H1 (cell line): Measurements from ENCODE around the gene F2RL2. TPM values are rescaled to one million over a fixed set of nuclear protein-coding genes. Genes with fewer than 3 reads are reported as not detected.

Experiments used
- CTCF ChIA-PET: fragments of 300-600 bp; sonication (Branson Sonifier 250); formaldehyde crosslinking; loops from one replicate; lab custom pipeline; 2021; ENCODE audit not compliant: partially characterized antibody; lab: Charles Lee
- POLR2A ChIA-PET: fragments of 300-600 bp; sonication (Branson Sonifier 250); formaldehyde crosslinking; loops from one replicate; lab custom pipeline; 2021; ENCODE audit warnings: inconsistent platforms; ENCODE audit not compliant: partially characterized antibody; lab: Charles Lee
- DNase-seq, 2 experiments: peaks; one replicate each; pipeline versions ENCODE4 v3.0.0 to v3.0.0-alpha.2; 2010 to 2022; ENCODE audit warnings: low spot score in 2 of 2, low read depth in 1 of 2, mixed read lengths in 1 of 2
- FAIRE-seq: peaks from 2 replicates; lab custom pipeline; 2011; peaks lifted over from hg19 to GRCh38; lab: Jason Lieb, UNC
- H2AFZ ChIP-seq: 2 replicates; pipeline ENCODE4 v1.8.1; 2012; ENCODE audit warnings: low read length, inconsistent platforms
- H2AK5ac ChIP-seq: 2 replicates; pipeline ENCODE4 v1.6.1; 2013; ENCODE audit warnings: low read depth, low read length
- H2BK120ac ChIP-seq: replicated peaks from 2 replicates; pipeline ENCODE3; 2013; ENCODE audit warnings: low read depth, low read length, inconsistent platforms
- H2BK12ac ChIP-seq: 2 replicates; pipeline ENCODE4 v1.6.1; 2013; ENCODE audit warnings: low read depth, low read length
- H2BK15ac ChIP-seq: 2 replicates; pipeline ENCODE4 v1.6.1; 2013; ENCODE audit warnings: low read length
- H2BK20ac ChIP-seq: 2 replicates; pipeline ENCODE4 v1.6.1; 2013; ENCODE audit warnings: low read length
- H2BK5ac ChIP-seq: 2 replicates; pipeline ENCODE4 v1.6.1; 2013; ENCODE audit warnings: low read depth, low read length
- H3K14ac ChIP-seq: 2 replicates; pipeline ENCODE4 v1.6.1; 2013; ENCODE audit warnings: inconsistent platforms; ENCODE audit not compliant: insufficient read length
- H3K18ac ChIP-seq: 2 replicates; pipeline ENCODE4 v1.6.1; 2013; ENCODE audit warnings: low read length; ENCODE audit errors: extremely low read depth
- H3K23ac ChIP-seq: 2 replicates; pipeline ENCODE4 v1.6.1; 2013; ENCODE audit warnings: inconsistent platforms; ENCODE audit not compliant: insufficient read length
- H3K23me2 ChIP-seq: 2 replicates; pipeline ENCODE4 v1.6.1; 2013; ENCODE audit warnings: low read depth, low read length
- H3K27ac ChIP-seq: 2 replicates; pipeline ENCODE4 v1.6.1; 2011; ENCODE audit warnings: low read depth, low read length, inconsistent platforms
- H3K27me3 ChIP-seq, 4 experiments: replicated peaks in 1 of 4; 1 replicate in 1 of 4; 2 replicates in 3 of 4; pipeline versions ENCODE4 v1.6.1 to v1.8.1; 2011 to 2013; ENCODE audit warnings: low read length in 3 of 4, mild to moderate bottlenecking in 3 of 4, inconsistent platforms in 2 of 4, mixed read lengths in 2 of 4, moderate library complexity in 1 of 4; ENCODE audit not compliant: control insufficient read depth in 3 of 4, insufficient read depth in 3 of 4; ENCODE audit errors: extremely low read depth in 1 of 4
- H3K36me3 ChIP-seq, 4 experiments: 2 replicates each; pipeline versions ENCODE4 v1.6.1 to v1.8.1; 2011 to 2013; ENCODE audit warnings: mild to moderate bottlenecking in 4 of 4, low read length in 3 of 4, moderate library complexity in 2 of 4, control low read depth in 1 of 4, inconsistent platforms in 1 of 4; ENCODE audit not compliant: insufficient read depth in 4 of 4, control insufficient read depth in 2 of 4
- H3K4ac ChIP-seq: replicated peaks from 2 replicates; pipeline ENCODE3; 2013; ENCODE audit warnings: low read length, low read depth, mixed read lengths, inconsistent platforms; ENCODE audit not compliant: insufficient read length
- H3K4me1 ChIP-seq, 4 experiments: replicated peaks in 1 of 4; 1 replicate in 1 of 4; 2 replicates in 3 of 4; pipeline versions ENCODE4 v1.6.1 to v1.8.1; 2011 to 2013; ENCODE audit warnings: low read length in 3 of 4, inconsistent platforms in 2 of 4, mixed read lengths in 1 of 4; ENCODE audit not compliant: insufficient read depth in 4 of 4, control insufficient read depth in 3 of 4
- H3K4me2 ChIP-seq, 2 experiments: 2 replicates each; pipeline versions ENCODE4 v1.6.1 to v1.8.1; 2011 to 2013; ENCODE audit warnings: low read depth in 2 of 2, low read length in 2 of 2, control low read depth in 1 of 2, inconsistent platforms in 1 of 2, mild to moderate bottlenecking in 1 of 2; ENCODE audit not compliant: insufficient read depth in 1 of 2
- H3K4me3 ChIP-seq, 4 experiments: fragments of 200-600, 300-600 bp in 1 of 4; sonication (generic), shearing (Covaris generic), sonication (Bioruptor Twin) in 1 of 4; 2 replicates each; pipeline versions ENCODE4 v1.5.1 to v1.8.1; 2011 to 2016; ENCODE audit warnings: low read length in 4 of 4, low read depth in 3 of 4, control low read depth in 2 of 4, inconsistent platforms in 2 of 4, mild to moderate bottlenecking in 2 of 4, mixed read lengths in 1 of 4, moderate library complexity in 1 of 4; ENCODE audit not compliant: insufficient read depth in 2 of 4; ENCODE audit errors: extremely low read depth in 1 of 4
- H3K56ac ChIP-seq: replicated peaks from 2 replicates; pipeline ENCODE3; 2013; ENCODE audit warnings: low read depth, mild to moderate bottlenecking, mixed read lengths, low read length, inconsistent platforms; ENCODE audit not compliant: insufficient read length
- H3K79me1 ChIP-seq: 2 replicates; pipeline ENCODE4 v1.6.1; 2013; ENCODE audit warnings: low read depth, low read length, control low read depth
- H3K79me2 ChIP-seq, 2 experiments: 2 replicates each; pipeline versions ENCODE4 v1.6.1 to v1.8.1; 2012 to 2013; ENCODE audit warnings: low read length in 2 of 2, mild to moderate bottlenecking in 2 of 2, inconsistent platforms in 1 of 2; ENCODE audit not compliant: insufficient read depth in 2 of 2, control insufficient read depth in 1 of 2
- H3K9ac ChIP-seq, 4 experiments: replicated peaks in 1 of 4; 1 replicate in 1 of 4; 2 replicates in 3 of 4; pipeline versions ENCODE4 v1.6.1 to v1.8.1; 2011 to 2013; ENCODE audit warnings: low read depth in 3 of 4, low read length in 3 of 4, control low read depth in 2 of 4, mild to moderate bottlenecking in 2 of 4, moderate library complexity in 2 of 4, inconsistent platforms in 1 of 4; ENCODE audit errors: extremely low read depth in 1 of 4
- H3K9me3 ChIP-seq, 2 experiments: 2 replicates each; pipeline versions ENCODE4 v1.6.1 to v1.8.1; 2012 to 2013; ENCODE audit warnings: mild to moderate bottlenecking in 2 of 2, moderate library complexity in 2 of 2, control low read depth in 1 of 2, inconsistent platforms in 1 of 2, low read depth in 1 of 2, low read length in 1 of 2, mixed read lengths in 1 of 2; ENCODE audit not compliant: insufficient read depth in 2 of 2
- H4K20me1 ChIP-seq, 2 experiments: replicated peaks in 1 of 2; 2 replicates each; pipeline versions ENCODE3 to v1.8.1; 2011 to 2013; ENCODE audit warnings: inconsistent platforms in 2 of 2, low read length in 2 of 2, mild to moderate bottlenecking in 1 of 2; ENCODE audit not compliant: insufficient read depth in 2 of 2, control insufficient read depth in 1 of 2
- H4K5ac ChIP-seq: 2 replicates; pipeline ENCODE4 v1.6.1; 2013; ENCODE audit warnings: low read length, low read depth, mixed read lengths, inconsistent platforms; ENCODE audit not compliant: insufficient read length
- H4K8ac ChIP-seq: 2 replicates; pipeline ENCODE4 v1.8.0; 2013; ENCODE audit warnings: mild to moderate bottlenecking, moderate library complexity, low read length, inconsistent platforms; ENCODE audit not compliant: insufficient read depth; ENCODE audit errors: extremely low read depth
- H4K91ac ChIP-seq: replicated peaks from 2 replicates; pipeline ENCODE3; 2013; ENCODE audit warnings: low read length, mixed read lengths, inconsistent platforms; ENCODE audit not compliant: insufficient read length
- BCL11A ChIP-seq, 2 experiments: IDR thresholded peaks; one replicate each; pipeline ENCODE4 v1.6.1; 2011; ENCODE audit warnings: low read depth in 2 of 2, low read length in 2 of 2, mild to moderate bottlenecking in 2 of 2
- CTCF ChIP-seq, 3 experiments: IDR thresholded peaks; 1 replicate in 2 of 3; 2 replicates in 1 of 3; pipeline versions ENCODE4 v1.5.1 to v1.6.1; 2011; ENCODE audit warnings: low read length in 3 of 3, mild to moderate bottlenecking in 3 of 3, inconsistent platforms in 2 of 3, low read depth in 1 of 3, moderate library complexity in 1 of 3; ENCODE audit not compliant: insufficient read depth in 1 of 3; ENCODE audit errors: control extremely low read depth in 1 of 3
- EGR1 ChIP-seq: IDR thresholded peaks from 2 replicates; pipeline ENCODE4 v1.6.1; 2011; ENCODE audit warnings: low read depth, low read length, borderline replicate concordance
- POLR2A ChIP-seq, 2 experiments: IDR thresholded peaks; 1 replicate in 1 of 2; 2 replicates in 1 of 2; pipeline ENCODE4 v1.6.1; 2011; ENCODE audit warnings: low read depth in 2 of 2, low read length in 2 of 2, mild to moderate bottlenecking in 2 of 2; ENCODE audit errors: control extremely low read depth in 1 of 2
- POU5F1 ChIP-seq: IDR thresholded peaks from 2 replicates; pipeline ENCODE4 v1.6.1; 2011; ENCODE audit warnings: low read depth, mild to moderate bottlenecking, low read length, moderate library complexity
- RAD21 ChIP-seq, 2 experiments: IDR thresholded peaks in 1 of 2; conservative IDR thresholded peaks in 1 of 2; 2 replicates each; pipeline ENCODE4 v1.6.1; 2011; ENCODE audit warnings: low read depth in 2 of 2, low read length in 2 of 2, improper control_type of control experiment in 1 of 2, inconsistent platforms in 1 of 2, mild to moderate bottlenecking in 1 of 2, moderate library complexity in 1 of 2
- SIRT6 ChIP-seq: IDR thresholded peaks from one replicate; pipeline ENCODE4 v1.7.1; 2012; ENCODE audit warnings: low read length, inconsistent platforms
- WGBS, 2 experiments: shearing (Covaris generic) in 1 of 2; methylation state at CpG; one replicate each; pipeline versions ENCODE4 v1.1.6 to v1.1.7; 2013 to 2015; ENCODE audit warnings: low lambda C conversion rate in 2 of 2, mixed read lengths in 2 of 2, inconsistent platforms in 1 of 2, low coverage in 1 of 2, missing lambda C conversion rate in 1 of 2; ENCODE audit not compliant: insufficient replicate concordance in 2 of 2, insufficient coverage in 1 of 2, insufficient read length in 1 of 2; ENCODE audit errors: extremely low coverage in 1 of 2, missing lambda C conversion rate in 1 of 2; 5-methylcytosine and 5-hydroxymethylcytosine counted together
- polyA plus RNA-seq, 7 experiments: library from polyadenylated mRNA; depleted of rRNA in 3 of 7; stranded (reverse) in 5 of 7; unstranded in 2 of 7; fragments of >200 nt in 5 of 7; fragments of 200-250 nt in 2 of 7; gene quantifications; 1 replicate in 5 of 7; 2 replicates in 1 of 7; 4 replicates in 1 of 7; pipeline versions ENCODE4 v1.2.1 to v1.2.3, GENCODE V29; 2011 to 2013; ENCODE audit warnings: missing spikeins in 2 of 7, mixed read lengths in 2 of 7
- total RNA-seq: library from RNA; stranded (reverse); fragmentation: NEBNext Ultra II Directional; extraction: Animal tissue kit (Norgen Biotek cat#: 25700); gene quantifications from 2 replicates; pipeline ENCODE4 v1.2.1, GENCODE V29; 2021
- TF ChIP-seq, protein P1 (sequence below): IDR thresholded peaks from 2 replicates; pipeline ENCODE4 v1.6.1; 2011; ENCODE audit warnings: low read length, improper control_type of control experiment

F2RL2 gene
- total and polyA plus RNA-seq, 2 of the 8 experiments (the other 6 are each of a cell fraction or from before 2014, with no cell fraction given) = 0.03 to 0.07 TPM

- H2BK120ac ChIP-seq = no peak overlapping the region
- peak; percentile 92 for FAIRE-seq
- H4K8ac ChIP-seq = no peak overlapping the region
- no peak overlapping the region for H2AK5ac ChIP-seq
- no peaks in the 10 kb centered on the region for H3K27me3 ChIP-seq
- H3K4me1 ChIP-seq = no peaks in the 10 kb centered on the region
- H2BK5ac ChIP-seq = no peak overlapping the region
- CTCF ChIA-PET = interaction anchor here (0.7 to 6.4 kb wide), 38 partner anchors 8 to 415 kb away, joined by 3 to 72 read pairs (median 4); no protein-coding TSS in a partner anchor
- H4K5ac ChIP-seq = no peak overlapping the region
- POLR2A ChIA-PET = no interaction called here
- TF ChIP-seq EGR1 (no peak), BCL11A (IDR thresholded peaks at IDR 0.05; ENCODE audit: low read depth in 2 of 2, low read length in 2 of 2) (no peak), CTCF (IDR thresholded peaks at IDR 0.05; ENCODE audit: control extremely low read depth in 1 of 3, insufficient read depth in 1 of 3, low read depth in 1 of 3, low read length in 3 of 3) (peak in 2 of 3 experiments; percentile 63 to 79; a peak in 3 of 4 replicates), RAD21 (IDR thresholded peaks at IDR 0.05 in 1 of 2, conservative IDR thresholded peaks at IDR 0.05 in 1 of 2; ENCODE audit: low read depth in 2 of 2, low read length in 2 of 2) (peak; percentile 78 to 88), POLR2A (IDR thresholded peaks at IDR 0.05; ENCODE audit: control extremely low read depth in 1 of 2, low read depth in 2 of 2, low read length in 2 of 2) (no peak), POU5F1 (no peak), SIRT6 (no peak)
- TF ChIP-seq, protein P1, sequence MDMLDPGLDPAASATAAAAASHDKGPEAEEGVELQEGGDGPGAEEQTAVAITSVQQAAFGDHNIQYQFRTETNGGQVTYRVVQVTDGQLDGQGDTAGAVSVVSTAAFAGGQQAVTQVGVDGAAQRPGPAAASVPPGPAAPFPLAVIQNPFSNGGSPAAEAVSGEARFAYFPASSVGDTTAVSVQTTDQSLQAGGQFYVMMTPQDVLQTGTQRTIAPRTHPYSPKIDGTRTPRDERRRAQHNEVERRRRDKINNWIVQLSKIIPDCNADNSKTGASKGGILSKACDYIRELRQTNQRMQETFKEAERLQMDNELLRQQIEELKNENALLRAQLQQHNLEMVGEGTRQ = no peak
- TF ChIP-seq, all 59 proteins: peak for 2
- Histone ChIP-seq H4K91ac (no peak overlapping the region), H3K79me1 (no peaks in the 10 kb centered on the region), H3K23me2 (no peaks in the 10 kb centered on the region), H2AFZ (no peak overlapping the region), H3K4me3 (no peak overlapping the region), H2BK15ac (no peak overlapping the region), H4K20me1 (no peaks in the 10 kb centered on the region), H3K4ac (no peak overlapping the region), H3K9ac (no peak overlapping the region), H3K36me3 (peaks cover 0 to 5% (median 1%) of the 10 kb centered on the region in 4 experiments; a peak in 3 of 8 replicates), H2BK12ac (no peak overlapping the region), H3K14ac (no peak overlapping the region), H3K56ac (no peak overlapping the region), H3K18ac (no peak overlapping the region), H3K79me2 (no peaks in the 10 kb centered on the region), H3K27ac (no peak overlapping the region), H3K23ac (no peak overlapping the region), H3K9me3 (no peaks in the 10 kb centered on the region), H2BK20ac (no peak overlapping the region), H3K4me2 (no peak overlapping the region)
- DNase-seq = no peak
- 61% methylated on average over 3 of the region's 3 CpGs; no CpG with 5 or more reads in 1 of the 2 experiments for WGBS, 2 experiments
Measured at GRCh38 chr5:76601470-76601869, 21.7 kb downstream of the F2RL2 start.
